SH-SY5Y (cell line): ENCODE data around the gene KCNK15.

Source experiments
- GATA2 ChIP-seq: IDR thresholded peaks from 2 replicates; pipeline ENCODE4 v1.6.1; 2011; ENCODE audit warnings: mild to moderate bottlenecking, low read depth, low read length
- GATA3 ChIP-seq: IDR thresholded peaks from 2 replicates; pipeline ENCODE4 v1.6.1; 2011; ENCODE audit warnings: low read depth, mild to moderate bottlenecking, low read length, moderate library complexity

DNA sequence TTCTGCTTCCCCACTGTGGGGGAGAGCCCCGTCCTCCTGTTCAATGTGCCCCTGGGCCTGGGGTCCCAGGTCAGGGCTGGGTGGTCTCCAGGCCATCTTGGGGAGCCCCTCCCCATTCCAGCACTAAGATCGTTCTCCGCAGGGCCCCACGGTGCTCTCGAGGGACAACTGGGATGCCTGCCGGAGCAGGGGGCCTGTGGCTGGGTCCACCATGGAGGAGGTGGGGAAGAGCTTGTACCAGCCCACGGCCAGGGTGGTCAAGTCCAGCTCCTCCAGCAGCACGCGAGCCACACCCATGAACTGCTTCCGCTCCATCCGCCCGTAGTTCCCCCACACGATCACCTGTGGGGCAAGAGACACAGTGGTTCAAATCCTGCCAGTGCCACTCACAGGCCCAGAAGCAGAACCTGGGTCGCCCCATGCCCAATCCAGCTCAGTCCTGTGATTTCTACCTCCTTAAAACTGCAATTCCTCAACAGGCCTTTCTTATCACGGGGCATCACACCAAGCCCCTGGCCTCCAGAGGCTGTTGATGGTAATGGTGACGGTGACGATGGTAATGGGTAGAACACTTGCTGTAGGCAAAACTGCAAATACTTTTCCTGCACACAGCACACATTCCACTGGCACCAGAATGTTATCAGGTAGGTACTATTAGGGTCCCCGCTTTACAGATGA lies 10.5 kb downstream of the KCNK15 start:
- TF ChIP-seq GATA2 (no peak), GATA3 (no peak)
